HL-60 (cell line): ENCODE results near the gene NDP.

Source experiments
- DNase-seq, 2 experiments: peaks; one replicate each; pipeline ENCODE4 v3.0.0-alpha.2; 2010 to 2020; ENCODE audit warnings: low read depth in 1 of 2, low spot score in 1 of 2
- H3K27ac ChIP-seq: fragments of 250-450 bp; sonication (Bioruptor Pico); replicated peaks from 2 replicates; pipeline ENCODE4 v1.5.1; 2020; ENCODE audit warnings: mild to moderate bottlenecking, moderate library complexity
- H3K27me3 ChIP-seq: fragments of 250-450 bp; sonication (Bioruptor Pico); 2 replicates; pipeline ENCODE4 v1.5.1; 2021; ENCODE audit warnings: mild to moderate bottlenecking, moderate library complexity; ENCODE audit not compliant: insufficient read depth, poor library complexity, severe bottlenecking
- H3K4me3 ChIP-seq: replicated peaks from 2 replicates; pipeline ENCODE4 v1.5.1; 2011; ENCODE audit warnings: mild to moderate bottlenecking, control low read depth, low read length; ENCODE audit not compliant: insufficient read depth
- GABPA ChIP-seq: IDR thresholded peaks from 2 replicates; pipeline ENCODE4 v1.6.1; 2012; ENCODE audit warnings: low read depth
- POLR2AphosphoS5 ChIP-seq: IDR thresholded peaks from 2 replicates; pipeline ENCODE4 v1.6.1; 2012; ENCODE audit warnings: low read depth
- SPI1 ChIP-seq: IDR thresholded peaks from 2 replicates; pipeline ENCODE4 v1.6.1; 2012; ENCODE audit warnings: low read depth, mild to moderate bottlenecking, borderline replicate concordance
- long read RNA-seq: library from polyadenylated mRNA; unstranded; transcript quantifications from one replicate; pipeline ENCODE4 v2.0.0, GENCODE V29; 2020
- TF ChIP-seq, protein P1 (sequence below): IDR thresholded peaks from 2 replicates; pipeline ENCODE4 v1.6.1; 2012; ENCODE audit warnings: low read depth; ENCODE audit not compliant: insufficient replicate concordance
- TF ChIP-seq, protein P2 (sequence below): IDR thresholded peaks from one replicate; pipeline ENCODE4 v1.5.1; 2011; ENCODE audit warnings: low read length, control low read depth, inconsistent platforms; ENCODE audit not compliant: insufficient read depth

NDP gene, protein sequence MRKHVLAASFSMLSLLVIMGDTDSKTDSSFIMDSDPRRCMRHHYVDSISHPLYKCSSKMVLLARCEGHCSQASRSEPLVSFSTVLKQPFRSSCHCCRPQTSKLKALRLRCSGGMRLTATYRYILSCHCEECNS
- long read RNA-seq, result 0 reads

DNA sequence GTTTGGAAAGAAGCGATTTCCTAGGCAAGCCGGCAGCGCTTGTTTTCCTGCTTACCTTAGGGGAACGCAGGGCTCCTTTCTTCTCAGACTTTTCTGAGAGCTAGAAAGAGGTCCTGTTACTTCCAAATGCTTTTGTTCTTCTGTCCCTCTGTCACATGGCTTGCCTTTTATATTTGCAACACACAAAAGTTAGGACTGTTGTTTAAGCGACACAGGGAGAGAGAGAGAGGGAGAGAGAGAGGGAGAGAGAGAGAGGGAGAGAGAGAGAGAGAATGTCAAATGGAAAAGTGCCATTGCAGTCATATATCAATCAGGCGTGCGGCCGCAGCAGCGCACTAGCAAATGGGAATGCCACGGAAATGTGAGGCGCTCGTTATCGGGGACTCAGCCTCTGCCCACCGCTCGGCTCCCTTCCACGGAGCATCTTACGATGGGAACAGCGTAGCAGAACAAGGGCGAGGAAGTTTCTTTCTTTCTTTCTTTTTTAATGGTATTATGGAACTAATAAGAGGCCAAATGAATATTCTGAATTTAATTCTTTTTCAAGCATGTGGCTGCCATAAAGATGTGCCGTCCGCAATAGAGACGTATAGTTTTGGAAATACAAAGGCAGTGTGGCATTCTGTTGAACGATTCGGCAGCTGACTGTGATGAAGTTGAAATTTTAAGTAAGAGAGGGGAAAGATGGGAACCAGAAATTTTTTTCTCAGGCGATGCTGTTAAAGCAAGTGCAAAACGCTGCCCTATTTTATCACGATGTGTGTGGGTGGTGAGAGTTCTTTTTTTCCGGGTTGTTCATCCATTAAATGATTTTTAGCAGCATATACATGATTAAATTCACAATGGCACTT, at the start of gene NDP:
Gene NDP, minus strand, starts transcription at position 142 of the 851 bp plus-strand sequence. CDS start 14,745 bp downstream, outside the sequence.
- Histone ChIP-seq H3K4me3 (no peak within 1 kb of the TSS), H3K27me3 (peaks cover 8% of the 10 kb centered on the region), H3K27ac (no peak within 1 kb of the TSS)
- TF ChIP-seq GABPA (no peak), POLR2AphosphoS5 (no peak), SPI1 (no peak)
- TF ChIP-seq, protein P1, sequence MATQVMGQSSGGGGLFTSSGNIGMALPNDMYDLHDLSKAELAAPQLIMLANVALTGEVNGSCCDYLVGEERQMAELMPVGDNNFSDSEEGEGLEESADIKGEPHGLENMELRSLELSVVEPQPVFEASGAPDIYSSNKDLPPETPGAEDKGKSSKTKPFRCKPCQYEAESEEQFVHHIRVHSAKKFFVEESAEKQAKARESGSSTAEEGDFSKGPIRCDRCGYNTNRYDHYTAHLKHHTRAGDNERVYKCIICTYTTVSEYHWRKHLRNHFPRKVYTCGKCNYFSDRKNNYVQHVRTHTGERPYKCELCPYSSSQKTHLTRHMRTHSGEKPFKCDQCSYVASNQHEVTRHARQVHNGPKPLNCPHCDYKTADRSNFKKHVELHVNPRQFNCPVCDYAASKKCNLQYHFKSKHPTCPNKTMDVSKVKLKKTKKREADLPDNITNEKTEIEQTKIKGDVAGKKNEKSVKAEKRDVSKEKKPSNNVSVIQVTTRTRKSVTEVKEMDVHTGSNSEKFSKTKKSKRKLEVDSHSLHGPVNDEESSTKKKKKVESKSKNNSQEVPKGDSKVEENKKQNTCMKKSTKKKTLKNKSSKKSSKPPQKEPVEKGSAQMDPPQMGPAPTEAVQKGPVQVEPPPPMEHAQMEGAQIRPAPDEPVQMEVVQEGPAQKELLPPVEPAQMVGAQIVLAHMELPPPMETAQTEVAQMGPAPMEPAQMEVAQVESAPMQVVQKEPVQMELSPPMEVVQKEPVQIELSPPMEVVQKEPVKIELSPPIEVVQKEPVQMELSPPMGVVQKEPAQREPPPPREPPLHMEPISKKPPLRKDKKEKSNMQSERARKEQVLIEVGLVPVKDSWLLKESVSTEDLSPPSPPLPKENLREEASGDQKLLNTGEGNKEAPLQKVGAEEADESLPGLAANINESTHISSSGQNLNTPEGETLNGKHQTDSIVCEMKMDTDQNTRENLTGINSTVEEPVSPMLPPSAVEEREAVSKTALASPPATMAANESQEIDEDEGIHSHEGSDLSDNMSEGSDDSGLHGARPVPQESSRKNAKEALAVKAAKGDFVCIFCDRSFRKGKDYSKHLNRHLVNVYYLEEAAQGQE, result no peak
- TF ChIP-seq, protein P2, sequence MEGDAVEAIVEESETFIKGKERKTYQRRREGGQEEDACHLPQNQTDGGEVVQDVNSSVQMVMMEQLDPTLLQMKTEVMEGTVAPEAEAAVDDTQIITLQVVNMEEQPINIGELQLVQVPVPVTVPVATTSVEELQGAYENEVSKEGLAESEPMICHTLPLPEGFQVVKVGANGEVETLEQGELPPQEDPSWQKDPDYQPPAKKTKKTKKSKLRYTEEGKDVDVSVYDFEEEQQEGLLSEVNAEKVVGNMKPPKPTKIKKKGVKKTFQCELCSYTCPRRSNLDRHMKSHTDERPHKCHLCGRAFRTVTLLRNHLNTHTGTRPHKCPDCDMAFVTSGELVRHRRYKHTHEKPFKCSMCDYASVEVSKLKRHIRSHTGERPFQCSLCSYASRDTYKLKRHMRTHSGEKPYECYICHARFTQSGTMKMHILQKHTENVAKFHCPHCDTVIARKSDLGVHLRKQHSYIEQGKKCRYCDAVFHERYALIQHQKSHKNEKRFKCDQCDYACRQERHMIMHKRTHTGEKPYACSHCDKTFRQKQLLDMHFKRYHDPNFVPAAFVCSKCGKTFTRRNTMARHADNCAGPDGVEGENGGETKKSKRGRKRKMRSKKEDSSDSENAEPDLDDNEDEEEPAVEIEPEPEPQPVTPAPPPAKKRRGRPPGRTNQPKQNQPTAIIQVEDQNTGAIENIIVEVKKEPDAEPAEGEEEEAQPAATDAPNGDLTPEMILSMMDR, result no peak
- no peak for DNase-seq

DNA sequence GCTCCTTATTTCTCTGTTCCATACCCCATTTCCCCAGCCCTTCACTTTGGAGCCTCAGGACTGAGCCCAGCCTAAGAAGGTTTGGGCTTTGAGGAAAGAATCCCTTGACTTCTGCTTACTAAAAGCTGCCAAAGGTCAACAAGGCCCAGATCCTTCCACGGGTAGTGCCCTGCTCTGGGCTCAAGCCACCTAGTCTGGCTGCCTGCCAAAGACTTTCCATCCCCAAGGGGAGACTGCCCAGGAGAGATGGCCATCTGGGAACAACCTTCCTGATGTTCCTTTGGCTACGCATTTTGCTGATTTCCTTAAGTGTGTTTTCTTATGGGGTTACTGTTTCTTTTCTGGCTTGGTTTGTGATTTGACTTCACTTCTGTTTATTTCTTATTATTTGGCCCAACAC, 49.8 kb upstream of the NDP start:
- no peaks in the 10 kb centered on the region for H3K27me3 ChIP-seq
- TF ChIP-seq SPI1, result no peak
- TF ChIP-seq, protein P1, result no peak
- no peak for TF ChIP-seq POLR2AphosphoS5
- no peak for TF ChIP-seq GABPA
- TF ChIP-seq, protein P2, result no peak
- H3K4me3 ChIP-seq, result no peak overlapping the region
- H3K27ac ChIP-seq, result no peak overlapping the region
- no peak for DNase-seq

DNA sequence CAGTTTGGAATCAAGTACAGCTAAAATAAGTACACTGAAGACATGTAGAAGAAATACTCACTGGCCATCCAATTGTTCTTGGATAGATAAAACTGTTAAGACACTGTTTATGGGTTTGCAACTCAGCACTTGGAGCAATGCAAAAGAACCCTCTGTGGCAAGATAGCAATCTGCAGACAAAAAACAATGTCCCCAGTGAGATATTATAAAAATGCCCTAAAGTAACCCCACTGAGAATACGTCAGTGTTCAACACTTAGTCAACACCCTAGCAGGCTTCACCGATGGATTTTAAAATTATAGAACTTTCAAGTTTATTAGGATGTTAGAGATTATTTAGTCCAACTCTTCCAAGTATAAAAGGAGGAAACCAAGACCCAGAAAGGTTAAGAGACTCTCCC, 47.5 kb upstream of the NDP start:
- no peak for TF ChIP-seq POLR2AphosphoS5
- no peak for TF ChIP-seq GABPA
- TF ChIP-seq, protein P2, result no peak
- TF ChIP-seq, protein P1, result no peak
- TF ChIP-seq SPI1, result no peak
- H3K4me3 ChIP-seq, result no peak overlapping the region
- DNase-seq, result no peak
- no peaks in the 10 kb centered on the region for H3K27me3 ChIP-seq
- no peak overlapping the region for H3K27ac ChIP-seq
